CD4-positive, alpha-beta memory T cell (primary cell): ENCODE results near the gene PPM1H. TPM values are rescaled to one million over a fixed set of nuclear protein-coding genes. Genes with fewer than 3 reads are reported as not detected.

Source experiments
- CTCF ChIA-PET: fragments of 350-600 bp; sonication (Branson Sonifier 250); formaldehyde crosslinking; loops from one replicate; lab custom pipeline; 2021; ENCODE audit warnings: inconsistent platforms; ENCODE audit not compliant: partially characterized antibody; lab: Charles Lee
- POLR2A ChIA-PET: fragments of 350-600 bp; sonication (Branson Sonifier 250); formaldehyde crosslinking; loops from one replicate; lab custom pipeline; 2021; ENCODE audit not compliant: partially characterized antibody; lab: Charles Lee
- DNase-seq, 5 donors: peaks; one replicate each; pipeline versions ENCODE4 v3.0.0 to v3.0.0-alpha.2; 2020 to 2022; ENCODE audit warnings: mixed read lengths in 1 of 5
- H3K27ac ChIP-seq: one replicate; pipeline ENCODE4 v1.7.0; 2013; ENCODE audit warnings: low read depth, low read length
- H3K27me3 ChIP-seq: 2 replicates; pipeline ENCODE4 v1.7.0; 2013; ENCODE audit warnings: mild to moderate bottlenecking, low read length, moderate library complexity; ENCODE audit not compliant: insufficient read depth
- H3K36me3 ChIP-seq: 2 replicates; pipeline ENCODE4 v1.7.0; 2013; ENCODE audit warnings: mild to moderate bottlenecking, low read length, moderate library complexity; ENCODE audit not compliant: insufficient read depth
- H3K4me1 ChIP-seq: 2 replicates; pipeline ENCODE4 v1.7.0; 2013; ENCODE audit warnings: mild to moderate bottlenecking, low read length, moderate library complexity; ENCODE audit not compliant: insufficient read depth
- H3K4me3 ChIP-seq, 2 donors: one replicate each; pipeline ENCODE4 v1.7.0; 2013; ENCODE audit warnings: low read length in 2 of 2, mild to moderate bottlenecking in 1 of 2
- H3K9me3 ChIP-seq, 2 donors: one replicate each; pipeline ENCODE4 v1.7.0; 2013; ENCODE audit warnings: low read length in 2 of 2, control low read depth in 1 of 2; ENCODE audit not compliant: control insufficient read depth in 1 of 2
- H3K27ac Mint-ChIP-seq, 7 donors: one replicate each; pipeline ENCODE4 v1.8.0; 2020 to 2021; ENCODE audit warnings: mixed read lengths in 7 of 7, mild to moderate bottlenecking in 6 of 7, inconsistent platforms in 3 of 7, moderate library complexity in 3 of 7
- H3K27me3 Mint-ChIP-seq, 2 donors: one replicate each; pipeline ENCODE4 v1.8.0; 2020 to 2021; ENCODE audit warnings: mixed read lengths in 2 of 2
- H3K36me3 Mint-ChIP-seq, 2 donors: one replicate each; pipeline ENCODE4 v1.8.0; 2020 to 2021; ENCODE audit warnings: mixed read lengths in 2 of 2, inconsistent platforms in 1 of 2, mild to moderate bottlenecking in 1 of 2
- H3K4me1 Mint-ChIP-seq, 4 donors: one replicate each; pipeline ENCODE4 v1.8.0; 2020 to 2021; ENCODE audit warnings: mixed read lengths in 4 of 4, mild to moderate bottlenecking in 1 of 4
- H3K4me3 Mint-ChIP-seq, 8 donors: one replicate each; pipeline ENCODE4 v1.8.0; 2020 to 2021; ENCODE audit warnings: mixed read lengths in 8 of 8, mild to moderate bottlenecking in 7 of 8, moderate library complexity in 6 of 8, inconsistent platforms in 3 of 8
- H3K9me3 Mint-ChIP-seq, 8 donors: one replicate each; pipeline ENCODE4 v1.8.0; 2020 to 2021; ENCODE audit warnings: mixed read lengths in 8 of 8, mild to moderate bottlenecking in 5 of 8, inconsistent platforms in 3 of 8, moderate library complexity in 1 of 8
- intact Hi-C: fragments of 100-400 bp; cut with micrococcal nuclease; formaldehyde crosslinking; loops from one replicate; pipeline ENCODE4 v1.15.1; 2023
- polyA plus RNA-seq, 2 donors: library from polyadenylated mRNA; unstranded; fragments of 300-500 nt; fragmentation: Illumina TruSeq; gene quantifications; one replicate each; pipeline ENCODE4 v1.2.3, GENCODE V29; 2021
- total RNA-seq, 2 experiments: library from RNA; stranded (reverse); gene quantifications; one replicate each; pipeline ENCODE4 v1.2.3, GENCODE V29; 2021

PPM1H gene
- total and polyA plus RNA-seq, 4 experiments from 2014 or later = 0.06 to 0.14 TPM; not detected in 2

- H3K27me3 ChIP-seq = no peaks in the 10 kb centered on the region
- H3K4me1 ChIP-seq = no peaks in the 10 kb centered on the region
- Mint-ChIP-seq H3K36me3 (no peaks in the 10 kb centered on the region), H3K4me1 (no peaks in the 10 kb centered on the region), H3K27ac (no peak overlapping the region), H3K27me3 (peaks cover 0 to 2% of the 10 kb centered on the region in 2 donors), H3K9me3 (no peaks in the 10 kb centered on the region), H3K4me3 (no peak overlapping the region)
- H3K4me3 ChIP-seq = no peak overlapping the region
- no peak for DNase-seq
- POLR2A ChIA-PET = no interaction called here
- intact Hi-C loops = no loop called here
- no peaks in the 10 kb centered on the region for H3K36me3 ChIP-seq
- H3K9me3 ChIP-seq = no peaks in the 10 kb centered on the region
- CTCF ChIA-PET = no interaction called here
- H3K27ac ChIP-seq = no peak overlapping the region
Measured at GRCh38 chr12:62963486-62964041, 28.6 kb upstream of the PPM1H start.

DNA sequence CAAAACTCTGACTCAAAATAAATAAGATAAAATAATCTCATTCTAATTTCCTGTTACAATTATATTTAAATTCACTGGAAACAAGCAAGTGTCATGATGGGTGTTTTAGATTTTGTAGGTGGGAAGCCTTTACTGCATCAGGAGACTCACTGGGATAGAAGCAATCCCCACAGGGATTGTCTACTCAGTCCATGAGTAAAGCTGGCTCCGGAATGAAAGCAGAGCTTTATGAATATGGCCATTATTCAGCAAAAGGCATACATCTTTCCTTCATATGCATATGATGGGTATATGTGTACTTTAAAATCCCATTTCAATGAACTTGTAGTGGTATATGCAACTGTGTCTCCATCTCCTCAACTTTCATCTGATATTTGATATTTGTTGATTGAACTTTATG lies 25.4 kb upstream of the PPM1H start:
- H3K36me3 ChIP-seq = no peaks in the 10 kb centered on the region
- no peaks in the 10 kb centered on the region for H3K27me3 ChIP-seq
- H3K4me1 Mint-ChIP-seq = no peaks in the 10 kb centered on the region
- H3K9me3 ChIP-seq = no peaks in the 10 kb centered on the region
- DNase-seq = no peak
- no peak overlapping the region for H3K27ac ChIP-seq
- CTCF ChIA-PET = no interaction called here
- no peaks in the 10 kb centered on the region for H3K4me1 ChIP-seq
- no peak overlapping the region for H3K4me3 ChIP-seq
- intact Hi-C loops = no loop called here
- POLR2A ChIA-PET = no interaction called here
- H3K9me3 Mint-ChIP-seq = no peaks in the 10 kb centered on the region
- no peak overlapping the region for H3K27ac Mint-ChIP-seq
- no peaks in the 10 kb centered on the region for H3K27me3 Mint-ChIP-seq
- no peak overlapping the region for H3K4me3 Mint-ChIP-seq
- H3K36me3 Mint-ChIP-seq = no peaks in the 10 kb centered on the region

- no peak overlapping the region for H3K4me3 ChIP-seq
- no peak for DNase-seq
- no peaks in the 10 kb centered on the region for H3K4me1 ChIP-seq
- intact Hi-C loops = no loop called here
- Mint-ChIP-seq H3K9me3 (no peaks in the 10 kb centered on the region), H3K27me3 (no peaks in the 10 kb centered on the region), H3K36me3 (no peaks in the 10 kb centered on the region), H3K4me1 (no peaks in the 10 kb centered on the region), H3K4me3 (no peak overlapping the region), H3K27ac (no peak overlapping the region)
- CTCF ChIA-PET = no interaction called here
- H3K27ac ChIP-seq = no peak overlapping the region
- no peaks in the 10 kb centered on the region for H3K36me3 ChIP-seq
- POLR2A ChIA-PET = no interaction called here
- H3K9me3 ChIP-seq = no peaks in the 10 kb centered on the region
- H3K27me3 ChIP-seq = no peaks in the 10 kb centered on the region
Measured at GRCh38 chr12:62959745-62960144, 24.8 kb upstream of the PPM1H start.

GRCh38 chr12:62957233-62957953 lies 22.4 kb upstream of the PPM1H start:
- H3K4me3 ChIP-seq = no peak overlapping the region
- no peak overlapping the region for H3K27ac Mint-ChIP-seq
- no peaks in the 10 kb centered on the region for H3K4me1 Mint-ChIP-seq
- no peaks in the 10 kb centered on the region for H3K36me3 Mint-ChIP-seq
- no peak for DNase-seq
- no peaks in the 10 kb centered on the region for H3K27me3 ChIP-seq
- no peaks in the 10 kb centered on the region for H3K4me1 ChIP-seq
- intact Hi-C loops = no loop called here
- H3K36me3 ChIP-seq = no peaks in the 10 kb centered on the region
- no peak overlapping the region for H3K27ac ChIP-seq
- H3K9me3 Mint-ChIP-seq = no peaks in the 10 kb centered on the region
- H3K9me3 ChIP-seq = no peaks in the 10 kb centered on the region
- no peak overlapping the region for H3K4me3 Mint-ChIP-seq
- ChIA-PET POLR2A (no interaction called here), CTCF (no interaction called here)
- H3K27me3 Mint-ChIP-seq = no peaks in the 10 kb centered on the region

DNA sequence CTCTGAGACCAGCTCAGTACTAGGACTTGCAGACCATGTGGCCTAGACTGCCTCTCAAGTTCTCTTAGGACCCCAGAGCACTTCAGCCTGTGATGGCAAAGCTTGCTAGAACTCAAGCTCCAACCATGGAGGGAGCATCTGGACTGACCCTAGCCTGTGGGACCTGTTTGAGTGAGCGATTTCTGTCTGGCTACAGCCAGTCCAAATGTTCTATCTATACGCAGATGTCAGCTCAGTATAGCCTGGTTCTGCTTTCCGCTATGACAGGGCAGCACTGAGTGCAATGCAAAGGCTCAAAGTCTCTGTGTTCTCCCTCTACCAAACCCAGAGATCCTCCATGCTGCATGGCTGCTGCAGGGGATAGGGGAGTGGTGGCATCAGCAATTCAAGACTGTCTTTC lies 20.7 kb upstream of the PPM1H start:
- Histone ChIP-seq H3K4me3 (no peak overlapping the region), H3K36me3 (no peaks in the 10 kb centered on the region), H3K27ac (no peak overlapping the region), H3K4me1 (no peaks in the 10 kb centered on the region), H3K27me3 (no peaks in the 10 kb centered on the region), H3K9me3 (no peaks in the 10 kb centered on the region)
- Mint-ChIP-seq H3K4me3 (no peak overlapping the region), H3K27me3 (peaks cover 0 to 1% of the 10 kb centered on the region in 2 donors), H3K36me3 (no peaks in the 10 kb centered on the region), H3K9me3 (peaks cover 0 to 4% (median 0%) of the 10 kb centered on the region in 8 donors), H3K4me1 (no peaks in the 10 kb centered on the region), H3K27ac (no peak overlapping the region)
- intact Hi-C loops = no loop called here
- POLR2A ChIA-PET = no interaction called here
- CTCF ChIA-PET = no interaction called here
- DNase-seq = no peak

DNA sequence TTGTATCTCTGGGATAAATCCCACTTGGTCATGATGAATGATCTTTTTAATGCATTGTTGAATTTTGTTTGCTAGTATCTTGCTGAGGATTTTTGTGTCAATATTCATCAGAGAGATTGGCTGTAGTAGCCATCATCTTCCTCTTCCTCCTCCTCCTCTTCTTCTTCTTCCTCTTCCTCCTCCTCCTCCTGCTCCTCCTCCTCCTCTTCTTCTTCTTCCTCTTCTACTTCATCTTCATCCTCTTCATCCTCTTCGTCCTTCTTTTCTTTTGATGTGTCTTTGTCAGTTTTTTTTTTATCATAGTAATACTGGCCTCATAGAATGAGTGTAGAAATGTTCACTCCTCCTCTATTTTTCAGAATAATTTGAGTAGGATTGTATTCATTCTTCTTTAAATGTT lies 15.4 kb upstream of the PPM1H start:
- H3K4me3 Mint-ChIP-seq = no peak overlapping the region
- peaks cover 0 to 4% (median 0%) of the 10 kb centered on the region in 8 donors for H3K9me3 Mint-ChIP-seq
- no peaks in the 10 kb centered on the region for H3K9me3 ChIP-seq
- no peaks in the 10 kb centered on the region for H3K4me1 ChIP-seq
- ChIA-PET POLR2A (no interaction called here), CTCF (no interaction called here)
- H3K27ac ChIP-seq = no peak overlapping the region
- no peak overlapping the region for H3K27ac Mint-ChIP-seq
- H3K27me3 ChIP-seq = no peaks in the 10 kb centered on the region
- H3K36me3 ChIP-seq = no peaks in the 10 kb centered on the region
- intact Hi-C loops = no loop called here
- DNase-seq = no peak
- H3K27me3 Mint-ChIP-seq = peaks cover 0 to 3% of the 10 kb centered on the region in 2 donors
- H3K4me1 Mint-ChIP-seq = no peaks in the 10 kb centered on the region
- no peak overlapping the region for H3K4me3 ChIP-seq
- H3K36me3 Mint-ChIP-seq = no peaks in the 10 kb centered on the region

DNA sequence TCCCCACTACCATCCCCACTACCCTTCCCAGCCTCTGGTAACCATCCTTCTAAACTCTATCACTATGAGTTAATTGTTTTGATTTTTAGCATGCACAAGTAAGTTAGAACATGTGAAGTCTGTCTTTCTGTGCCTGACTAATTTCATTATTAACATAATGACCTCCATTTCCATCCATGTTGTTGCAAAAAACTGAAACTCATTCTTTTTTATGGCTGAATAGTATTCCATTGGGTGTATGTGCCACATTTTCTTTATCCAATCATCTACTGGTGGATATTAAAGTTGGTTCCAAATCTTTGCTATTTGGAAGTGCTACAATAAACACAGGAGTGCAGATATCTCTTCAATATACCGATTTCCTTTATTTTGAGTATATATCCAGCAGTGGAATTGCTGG lies 13.2 kb upstream of the PPM1H start:
- no peaks in the 10 kb centered on the region for H3K36me3 Mint-ChIP-seq
- no peaks in the 10 kb centered on the region for H3K27me3 ChIP-seq
- H3K4me1 Mint-ChIP-seq = no peaks in the 10 kb centered on the region
- no peaks in the 10 kb centered on the region for H3K9me3 ChIP-seq
- H3K4me1 ChIP-seq = no peaks in the 10 kb centered on the region
- H3K9me3 Mint-ChIP-seq = peaks cover 0 to 4% (median 0%) of the 10 kb centered on the region in 8 donors
- DNase-seq = no peak
- ChIA-PET CTCF (no interaction called here), POLR2A (no interaction called here)
- H3K27ac ChIP-seq = no peak overlapping the region
- no peak overlapping the region for H3K4me3 ChIP-seq
- no peak overlapping the region for H3K4me3 Mint-ChIP-seq
- no peak overlapping the region for H3K27ac Mint-ChIP-seq
- intact Hi-C loops = no loop called here
- H3K27me3 Mint-ChIP-seq = peaks cover 6 to 10% of the 10 kb centered on the region in 2 donors
- no peaks in the 10 kb centered on the region for H3K36me3 ChIP-seq
